WTC11 (cell line): ENCODE measurements around the gene ARL4A. TPM values are rescaled to one million over a fixed set of nuclear protein-coding genes. Genes with fewer than 3 reads are reported as not detected.
A peak's percentile ranks its signal among the peaks of the same experiment; 100 is the strongest.

Source experiments
- ATAC-seq: fragments of 200-7000 bp; cut with Tn5 transposase; 2 replicates; pipeline ENCODE4 v1.10.0; 2021; ENCODE audit warnings: mild to moderate bottlenecking, moderate library complexity
- Bru-seq: library from RNA; stranded (reverse); fragments of 400-500 nt; gene quantifications from one replicate; lab custom pipeline; 2021; lab: Mats Ljungman, UMichigan
- CTCF ChIA-PET: fragments of 300-600 bp; sonication (Branson Sonifier 250); formaldehyde crosslinking; loops from one replicate; lab custom pipeline; 2021; ENCODE audit warnings: antibody characterized with exemption; lab: Charles Lee
- POLR2A ChIA-PET: fragments of 350-600 bp; sonication (Branson Sonifier 250); formaldehyde crosslinking; loops from one replicate; lab custom pipeline; 2021; ENCODE audit warnings: antibody characterized with exemption; lab: Charles Lee
- DNase-seq: peaks from one replicate; pipeline ENCODE4 v3.0.0; 2021; ENCODE audit warnings: low spot score
- H3K27ac Mint-ChIP-seq: 2 replicates; pipeline ENCODE4 v1.8.0; 2021; ENCODE audit warnings: mixed read lengths
- H3K27me3 Mint-ChIP-seq: 2 replicates; pipeline ENCODE4 v1.8.0; 2021; ENCODE audit warnings: low read depth, mild to moderate bottlenecking, moderate library complexity, mixed read lengths
- H3K36me3 Mint-ChIP-seq: 2 replicates; pipeline ENCODE4 v1.8.0; 2021; ENCODE audit warnings: mixed read lengths
- H3K4me1 Mint-ChIP-seq: 2 replicates; pipeline ENCODE4 v1.8.0; 2022; ENCODE audit warnings: mixed read lengths
- H3K4me3 Mint-ChIP-seq: 2 replicates; pipeline ENCODE4 v1.8.0; 2021; ENCODE audit warnings: mild to moderate bottlenecking, moderate library complexity, mixed read lengths
- H3K9me3 Mint-ChIP-seq: 2 replicates; pipeline ENCODE4 v1.8.0; 2021; ENCODE audit warnings: mixed read lengths
- ARID4B ChIP-seq: sonication (generic); formaldehyde crosslinking; IDR thresholded peaks from 2 replicates; pipeline ENCODE4 v1.8.0; 2023; ENCODE audit warnings: missing genetic modification reagents, mild to moderate bottlenecking, borderline replicate concordance
- CBFB ChIP-seq: sonication (generic); formaldehyde crosslinking; IDR thresholded peaks from 2 replicates; pipeline ENCODE4 v1.8.1; 2022; ENCODE audit warnings: mild to moderate bottlenecking, low read depth, missing genetic modification reagents
- CTCF ChIP-seq: fragments of 200-600 bp; IDR thresholded peaks from 2 replicates; pipeline ENCODE4 v1.8.0; 2022; ENCODE audit warnings: antibody characterized with exemption
- GABPB1 ChIP-seq: sonication (generic); formaldehyde crosslinking; IDR thresholded peaks from 2 replicates; pipeline ENCODE4 v1.8.1; 2023; ENCODE audit warnings: mild to moderate bottlenecking, missing genetic modification reagents
- HMGA2 ChIP-seq: fragments of 250-450 bp; sonication (Bioruptor Pico); IDR thresholded peaks from 2 replicates; pipeline ENCODE4 v1.4.0; 2021; ENCODE audit warnings: mild to moderate bottlenecking, moderate library complexity
- IRF2 ChIP-seq: sonication (generic); formaldehyde crosslinking; IDR thresholded peaks from 2 replicates; pipeline ENCODE4 v1.8.0; 2022; ENCODE audit warnings: low read depth, missing genetic modification reagents, borderline replicate concordance
- JUN ChIP-seq: sonication (generic); formaldehyde crosslinking; IDR thresholded peaks from 2 replicates; pipeline ENCODE4 v1.8.0; 2023; ENCODE audit warnings: mild to moderate bottlenecking, missing genetic modification reagents
- KAT7 ChIP-seq: sonication (generic); formaldehyde crosslinking; IDR thresholded peaks from 2 replicates; pipeline ENCODE4 v1.8.1; 2023; ENCODE audit warnings: missing genetic modification reagents, mild to moderate bottlenecking, borderline replicate concordance
- NFE2L1 ChIP-seq: sonication (generic); formaldehyde crosslinking; IDR thresholded peaks from 2 replicates; pipeline ENCODE4 v1.8.1; 2023; ENCODE audit warnings: missing genetic modification reagents
- NFYB ChIP-seq: sonication (generic); formaldehyde crosslinking; conservative IDR thresholded peaks from 2 replicates; pipeline ENCODE4 v1.8.0; 2022; ENCODE audit warnings: low read depth, missing genetic modification reagents
- SOX15 ChIP-seq: fragments of 250-450 bp; sonication (Bioruptor Pico); IDR thresholded peaks from 2 replicates; pipeline ENCODE4 v1.9.0; 2021; ENCODE audit warnings: mild to moderate bottlenecking
- SP1 ChIP-seq: sonication (generic); formaldehyde crosslinking; conservative IDR thresholded peaks from 2 replicates; pipeline ENCODE4 v1.8.1; 2022; ENCODE audit warnings: missing genetic modification reagents
- TEAD4 ChIP-seq: sonication (generic); formaldehyde crosslinking; IDR thresholded peaks from 2 replicates; pipeline ENCODE4 v1.8.0; 2022; ENCODE audit warnings: mild to moderate bottlenecking, missing genetic modification reagents
- USF1 ChIP-seq: sonication (generic); formaldehyde crosslinking; IDR thresholded peaks from 2 replicates; pipeline ENCODE4 v1.8.0; 2022; ENCODE audit warnings: mild to moderate bottlenecking, missing genetic modification reagents
- ZNF121 ChIP-seq: sonication (generic); formaldehyde crosslinking; IDR thresholded peaks from 2 replicates; pipeline ENCODE4 v1.8.0; 2023; ENCODE audit warnings: missing genetic modification reagents
- ZNF232 ChIP-seq: sonication (generic); formaldehyde crosslinking; IDR thresholded peaks from 2 replicates; pipeline ENCODE4 v1.8.0; 2022; ENCODE audit warnings: mild to moderate bottlenecking, missing genetic modification reagents
- ZNF423 ChIP-seq: fragments of 250-450 bp; sonication (Bioruptor Pico); IDR thresholded peaks from 2 replicates; pipeline ENCODE4 v2.1.2; 2022; ENCODE audit warnings: mild to moderate bottlenecking, moderate library complexity
- ZNF425 ChIP-seq: fragments of 250-450 bp; sonication (Bioruptor Pico); conservative IDR thresholded peaks from 2 replicates; pipeline ENCODE4 v1.9.0; 2021; ENCODE audit warnings: mild to moderate bottlenecking
- long read RNA-seq, 3 experiments: library from RNA in 1 of 3; library from capped mRNA in 1 of 3; library from polyadenylated mRNA in 1 of 3; unstranded in 2 of 3; stranded (forward) in 1 of 3; transcript quantifications; one replicate each; pipeline ENCODE4 v2.0.0, GENCODE V29; 2021
- total RNA-seq: library from RNA; stranded (reverse); gene quantifications from 3 replicates; pipeline ENCODE4 v1.2.3, GENCODE V29; 2021
- TF ChIP-seq, protein P1 (sequence below): sonication (generic); formaldehyde crosslinking; IDR thresholded peaks from 2 replicates; pipeline ENCODE4 v1.8.0; 2022; ENCODE audit warnings: mild to moderate bottlenecking, missing genetic modification reagents
- TF ChIP-seq, protein P2 (sequence below): sonication (generic); formaldehyde crosslinking; IDR thresholded peaks from 2 replicates; pipeline ENCODE4 v1.8.1; 2023; ENCODE audit warnings: mild to moderate bottlenecking, missing genetic modification reagents, moderate library complexity

Gene ARL4A, protein sequence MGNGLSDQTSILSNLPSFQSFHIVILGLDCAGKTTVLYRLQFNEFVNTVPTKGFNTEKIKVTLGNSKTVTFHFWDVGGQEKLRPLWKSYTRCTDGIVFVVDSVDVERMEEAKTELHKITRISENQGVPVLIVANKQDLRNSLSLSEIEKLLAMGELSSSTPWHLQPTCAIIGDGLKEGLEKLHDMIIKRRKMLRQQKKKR
- 20.9 to 25.4 TPM (median 21.9 TPM) in 3 replicates for total RNA-seq
- percentile 98 among the genes with signal in this experiment for Bru-seq, nascent RNA
- long read RNA-seq, experiment 1, transcript ARL4A-206 (2 exons, 845 nt), result minor isoform, 17 of 101 reads
- long read RNA-seq, experiment 1, transcript ARL4A-204 (2 exons, 1,144 nt), result minor isoform, 18 of 101 reads
- long read RNA-seq, experiment 1, transcript ARL4A-201 (2 exons, 1,147 nt), result major isoform, 57 of 101 reads
- long read RNA-seq, experiment 1, partial matches to known transcripts, result 0 of 101 reads
- long read RNA-seq, experiment 1, other reads (novel, unspliced or antisense), result 6 of 101 reads
- long read RNA-seq, experiment 2, transcript ARL4A-201 (2 exons, 1,147 nt), result major isoform, 14 of 41 reads
- long read RNA-seq, experiment 2, transcript ARL4A-206 (2 exons, 845 nt), result minor isoform, 12 of 41 reads
- long read RNA-seq, experiment 2, transcript ARL4A-204 (2 exons, 1,144 nt), result minor isoform, 8 of 41 reads
- long read RNA-seq, experiment 2, partial matches to known transcripts, result 0 of 41 reads
- long read RNA-seq, experiment 2, other reads (novel, unspliced or antisense), result 6 of 41 reads
- long read RNA-seq, experiment 3, transcript ARL4A-206 (2 exons, 845 nt), result major isoform, 46 of 120 reads
- long read RNA-seq, experiment 3, transcript ARL4A-204 (2 exons, 1,144 nt), result minor isoform, 16 of 120 reads
- long read RNA-seq, experiment 3, transcript ARL4A-205 (2 exons, 840 nt), result minor isoform, 7 of 120 reads
- long read RNA-seq, experiment 3, transcript ARL4A-201 (2 exons, 1,147 nt), result minor isoform, 44 of 120 reads
- long read RNA-seq, experiment 3, partial matches to known transcripts, result 0 of 120 reads
- long read RNA-seq, experiment 3, other reads (novel, unspliced or antisense), result 7 of 120 reads

- peak within 1 kb of the TSS; percentile 88 for H3K4me3 Mint-ChIP-seq
- TF ChIP-seq ZNF425 (CRISPR knock-in tag), result no peak
- peak; percentile 54 for TF ChIP-seq GABPB1 (CRISPR knock-in tag)
- TF ChIP-seq ZNF232 (CRISPR knock-in tag), result no peak
- 0 out of 2 replicates have a peak, but pooled peaks have one; percentile 23 for TF ChIP-seq USF1 (CRISPR knock-in tag)
- 0 out of 2 replicates have a peak, but pooled peaks have one; percentile 10 for TF ChIP-seq TEAD4 (CRISPR knock-in tag)
- peak; percentile 84 for TF ChIP-seq ZNF423 (CRISPR knock-in tag)
- TF ChIP-seq IRF2 (CRISPR knock-in tag), result no peak
- TF ChIP-seq KAT7 (CRISPR knock-in tag), result peak; percentile 36; the same call in 1 of the 2 replicates
- peak; percentile 52; the same call in 1 of the 2 replicates for TF ChIP-seq ZNF121 (CRISPR knock-in tag)
- peak; percentile 66; the same call in 1 of the 2 replicates for TF ChIP-seq NFE2L1 (CRISPR knock-in tag)
- peak; percentile 97 for TF ChIP-seq NFYB (CRISPR knock-in tag)
- no peak for TF ChIP-seq HMGA2
- TF ChIP-seq, protein P1, sequence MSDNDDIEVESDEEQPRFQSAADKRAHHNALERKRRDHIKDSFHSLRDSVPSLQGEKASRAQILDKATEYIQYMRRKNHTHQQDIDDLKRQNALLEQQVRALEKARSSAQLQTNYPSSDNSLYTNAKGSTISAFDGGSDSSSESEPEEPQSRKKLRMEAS (CRISPR knock-in tag), result peak; percentile 14; the same call in 1 of the 2 replicates
- peak; percentile 16; the same call in 1 of the 2 replicates for TF ChIP-seq CTCF
- TF ChIP-seq, protein P2, sequence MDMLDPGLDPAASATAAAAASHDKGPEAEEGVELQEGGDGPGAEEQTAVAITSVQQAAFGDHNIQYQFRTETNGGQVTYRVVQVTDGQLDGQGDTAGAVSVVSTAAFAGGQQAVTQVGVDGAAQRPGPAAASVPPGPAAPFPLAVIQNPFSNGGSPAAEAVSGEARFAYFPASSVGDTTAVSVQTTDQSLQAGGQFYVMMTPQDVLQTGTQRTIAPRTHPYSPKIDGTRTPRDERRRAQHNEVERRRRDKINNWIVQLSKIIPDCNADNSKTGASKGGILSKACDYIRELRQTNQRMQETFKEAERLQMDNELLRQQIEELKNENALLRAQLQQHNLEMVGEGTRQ (CRISPR knock-in tag), result 0 out of 2 replicates have a peak, but pooled peaks have one; percentile 13
- no peak for TF ChIP-seq SOX15 (CRISPR knock-in tag)
- 0 out of 2 replicates have a peak, but pooled peaks have one; percentile 30 for TF ChIP-seq ARID4B (CRISPR knock-in tag)
- no peak for TF ChIP-seq CBFB (CRISPR knock-in tag)
- TF ChIP-seq JUN, result peak; percentile 46; the same call in 1 of the 2 replicates
- peak; percentile 93 for TF ChIP-seq SP1
Measured at GRCh38 chr7:12686891-12687717, at the start of gene ARL4A. Gene ARL4A, plus strand, starts transcription at chr7:12687633. Its CDS starts 622 bp downstream, at chr7:12688255.

More at GRCh38 chr7:12686891-12687717, at the start of gene ARL4A:
- H3K27me3 Mint-ChIP-seq, result no peaks in the 10 kb centered on the region
- no peaks in the 10 kb centered on the region for H3K9me3 Mint-ChIP-seq
- H3K36me3 Mint-ChIP-seq, result no peaks in the 10 kb centered on the region
- peak within 1 kb of the TSS; percentile 94 for H3K27ac Mint-ChIP-seq
- peak; percentile 99 for DNase-seq
- peak; percentile 86 for ATAC-seq
- ChIA-PET POLR2A (interaction anchor here (0.6 to 1.2 kb wide), 8 partner anchors 9 to 468 kb away, joined by 3 to 6 read pairs (median 3); no protein-coding TSS in a partner anchor), CTCF (interaction anchor here (0.5 to 5.8 kb wide), 86 partner anchors 9 to 591 kb away, joined by 3 to 77 read pairs (median 4); partner anchors contain the start of gene SCIN)
- peaks cover 56% of the 10 kb centered on the region for H3K4me1 Mint-ChIP-seq
